AG09309 (cell line): ENCODE measurements around the gene AGAP3.

Experiments
- DNase-seq: peaks from one replicate; pipeline ENCODE4 v3.0.0-alpha.2; 2010; ENCODE audit warnings: low read depth
- H3K4me3 ChIP-seq: 2 replicates; pipeline ENCODE4 v1.5.1; 2011; ENCODE audit warnings: mild to moderate bottlenecking, low read depth, low read length, moderate library complexity; ENCODE audit not compliant: control insufficient read depth
- CTCF ChIP-seq: IDR thresholded peaks from 2 replicates; pipeline ENCODE4 v1.5.1; 2011; ENCODE audit warnings: mild to moderate bottlenecking, low read depth, low read length, inconsistent platforms; ENCODE audit not compliant: insufficient read depth, control insufficient read depth; ENCODE audit errors: missing control alignments

The AGAP3 gene

GRCh38 chr7:151095123-151095797, 9.0 kb downstream of the AGAP3 start:
- no peak for TF ChIP-seq CTCF
- no peak for DNase-seq
- no peak overlapping the region for H3K4me3 ChIP-seq

- no peak overlapping the region for H3K4me3 ChIP-seq
- no peak for DNase-seq
- TF ChIP-seq CTCF = no peak
These were observed 9.7 kb downstream of the AGAP3 start for GRCh38 chr7:151095828-151096475.

- H3K4me3 ChIP-seq = no peak overlapping the region
- no peak for DNase-seq
- TF ChIP-seq CTCF = no peak
These were observed 13.4 kb downstream of the AGAP3 start for GRCh38 chr7:151099486-151100211.

- TF ChIP-seq CTCF = no peak
- H3K4me3 ChIP-seq = no peak overlapping the region
- no peak for DNase-seq
These were observed 14.6 kb downstream of the AGAP3 start for GRCh38 chr7:151100921-151101320.

- TF ChIP-seq CTCF = no peak
- no peak overlapping the region for H3K4me3 ChIP-seq
- DNase-seq = no peak
These were observed 15.5 kb downstream of the AGAP3 start for GRCh38 chr7:151101621-151102396.

- no peak for TF ChIP-seq CTCF
- H3K4me3 ChIP-seq = no peak overlapping the region
- DNase-seq = no peak
These were observed 16.7 kb downstream of the AGAP3 start for GRCh38 chr7:151102991-151103390.
